ENCODE data around the gene MBNL2. TPM values are rescaled to one million over a fixed set of nuclear protein-coding genes. Genes with fewer than 3 reads are reported as not detected.

MBNL2 gene
- total RNA-seq, 1 experiment from 2014 or later: 17.8 TPM

DNA sequence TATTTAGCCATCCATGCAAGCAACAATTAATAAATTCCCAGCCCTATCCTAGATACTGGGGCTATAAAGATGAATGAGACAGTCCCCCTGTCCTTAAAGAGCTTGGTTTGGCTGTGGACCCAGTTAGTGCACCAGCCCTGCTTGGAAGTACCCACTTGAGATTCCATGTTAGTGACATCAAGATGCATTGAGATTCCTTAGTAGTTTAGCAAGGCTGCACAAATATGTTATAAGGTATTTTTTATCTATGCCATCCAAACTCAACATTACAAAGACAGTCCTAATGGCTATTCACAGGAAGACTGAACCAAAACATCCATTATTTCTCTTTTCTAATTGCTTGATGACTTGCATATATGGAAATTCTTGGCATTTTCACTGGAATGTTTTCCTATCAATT is 163.0 kb downstream of the MBNL2 start:
- ATAC-seq (no peak), DNase-seq (no peak)
- H2AFZ ChIP-seq (ENCODE audit: low read length): no peak overlapping the region
- no peaks in the 10 kb centered on the region for H3F3A ChIP-seq (ENCODE audit: low read length, unreplicated experiment)
- no peaks in the 10 kb centered on the region for H3K4me1 ChIP-seq (ENCODE audit: insufficient read depth, low read length)
- CTCF ChIA-PET: no interaction called here
- H3K36me3 ChIP-seq (ENCODE audit: low read depth, low read length): no peaks in the 10 kb centered on the region
- POLR2A ChIA-PET (ENCODE audit: unreplicated experiment): no interaction called here
- no peak for TF ChIP-seq CTCF (conservative IDR thresholded peaks at IDR 0.05; ENCODE audit: low read depth, low read length)
- TF ChIP-seq EZH2 (IDR thresholded peaks at IDR 0.05; ENCODE audit: low read length, unreplicated experiment): no peak
- TF ChIP-seq EZH2phosphoT487 (IDR thresholded peaks at IDR 0.05; ENCODE audit: borderline replicate concordance, low read length): no peak
- H3K79me2 ChIP-seq (ENCODE audit: low read length): no peaks in the 10 kb centered on the region
- intact Hi-C loops (cut with micrococcal nuclease): no loop called here
- no TSS peak for BruUV-seq (replicated peaks)
- no peaks in the 10 kb centered on the region for H3K9me2 ChIP-seq (replicated peaks; ENCODE audit: low read length)
- no peaks in the 10 kb centered on the region for H3K9me3 ChIP-seq (ENCODE audit: low read length)
- no peaks in the 10 kb centered on the region for H3K27me3 ChIP-seq (ENCODE audit: low read length)
- H3K27ac ChIP-seq (ENCODE audit: low read length): no peak overlapping the region
- no peak overlapping the region for H3K4me2 ChIP-seq (ENCODE audit: low read length)
- no peak overlapping the region for H3K4me3 ChIP-seq (ENCODE audit: low read length)
- H4K20me1 ChIP-seq (ENCODE audit: low read length): no peaks in the 10 kb centered on the region
- H3K9ac ChIP-seq (ENCODE audit: low read length): no peak overlapping the region

DNA sequence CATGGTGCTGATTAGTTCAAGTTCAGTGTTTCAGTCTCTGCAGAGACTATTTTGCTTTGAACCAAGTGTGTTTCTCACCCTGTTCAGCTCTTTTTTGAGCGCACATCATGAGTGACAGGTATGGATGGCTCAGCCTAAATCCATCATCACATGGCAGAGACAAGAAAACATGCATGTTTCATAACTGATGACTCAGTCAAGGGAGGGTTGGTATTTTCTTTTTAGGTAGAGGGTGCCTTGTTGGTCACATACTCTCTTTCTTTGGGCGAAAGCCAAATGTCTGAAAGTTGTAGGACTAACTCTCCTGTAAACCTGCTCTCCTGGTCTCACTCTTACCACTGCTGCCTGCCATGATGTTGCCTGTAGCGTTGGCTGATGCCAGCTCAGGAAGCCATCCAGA is 163.7 kb downstream of the MBNL2 start:
- H3K27me3 ChIP-seq (ENCODE audit: low read length): no peaks in the 10 kb centered on the region
- ChIA-PET CTCF (no interaction called here), POLR2A (ENCODE audit: unreplicated experiment) (no interaction called here)
- no TSS peak for BruUV-seq (replicated peaks)
- no peaks in the 10 kb centered on the region for H3K4me1 ChIP-seq (ENCODE audit: insufficient read depth, low read length)
- H3K36me3 ChIP-seq (ENCODE audit: low read depth, low read length): no peaks in the 10 kb centered on the region
- intact Hi-C loops (cut with micrococcal nuclease): no loop called here
- H3K9ac ChIP-seq (ENCODE audit: low read length): no peak overlapping the region
- H3K4me2 ChIP-seq (ENCODE audit: low read length): no peak overlapping the region
- TF ChIP-seq EZH2 (IDR thresholded peaks at IDR 0.05; ENCODE audit: low read length, unreplicated experiment): no peak
- TF ChIP-seq CTCF (conservative IDR thresholded peaks at IDR 0.05; ENCODE audit: low read depth, low read length): no peak
- TF ChIP-seq EZH2phosphoT487 (IDR thresholded peaks at IDR 0.05; ENCODE audit: borderline replicate concordance, low read length): no peak
- no peaks in the 10 kb centered on the region for H3K9me3 ChIP-seq (ENCODE audit: low read length)
- ATAC-seq (no peak), DNase-seq (peak; percentile 50)
- H3K27ac ChIP-seq (ENCODE audit: low read length): no peak overlapping the region
- H3F3A ChIP-seq (ENCODE audit: low read length, unreplicated experiment): no peaks in the 10 kb centered on the region
- no peaks in the 10 kb centered on the region for H3K79me2 ChIP-seq (ENCODE audit: low read length)
- no peaks in the 10 kb centered on the region for H4K20me1 ChIP-seq (ENCODE audit: low read length)
- no peak overlapping the region for H3K4me3 ChIP-seq (ENCODE audit: low read length)
- H3K9me2 ChIP-seq (replicated peaks; ENCODE audit: low read length): no peaks in the 10 kb centered on the region
- no peak overlapping the region for H2AFZ ChIP-seq (ENCODE audit: low read length)

GRCh38 chr13:97386801-97387484 is 164.8 kb downstream of the MBNL2 start:
- no peak overlapping the region for H3K9ac ChIP-seq (ENCODE audit: low read length)
- ChIA-PET CTCF (no interaction called here), POLR2A (ENCODE audit: unreplicated experiment) (no interaction called here)
- no peak overlapping the region for H2AFZ ChIP-seq (ENCODE audit: low read length)
- H3K4me1 ChIP-seq (ENCODE audit: insufficient read depth, low read length): no peaks in the 10 kb centered on the region
- no peaks in the 10 kb centered on the region for H4K20me1 ChIP-seq (ENCODE audit: low read length)
- H3K36me3 ChIP-seq (ENCODE audit: low read depth, low read length): no peaks in the 10 kb centered on the region
- H3F3A ChIP-seq (ENCODE audit: low read length, unreplicated experiment): no peaks in the 10 kb centered on the region
- no peak overlapping the region for H3K4me2 ChIP-seq (ENCODE audit: low read length)
- H3K9me3 ChIP-seq (ENCODE audit: low read length): no peaks in the 10 kb centered on the region
- no peak overlapping the region for H3K27ac ChIP-seq (ENCODE audit: low read length)
- TF ChIP-seq CTCF (conservative IDR thresholded peaks at IDR 0.05; ENCODE audit: low read depth, low read length) (no peak), EZH2 (IDR thresholded peaks at IDR 0.05; ENCODE audit: low read length, unreplicated experiment) (no peak), EZH2phosphoT487 (IDR thresholded peaks at IDR 0.05; ENCODE audit: borderline replicate concordance, low read length) (no peak)
- DNase-seq: no peak
- H3K4me3 ChIP-seq (ENCODE audit: low read length): no peak overlapping the region
- no TSS peak for BruUV-seq (replicated peaks)
- intact Hi-C loops (cut with micrococcal nuclease): no loop called here
- ATAC-seq: no peak
- no peaks in the 10 kb centered on the region for H3K27me3 ChIP-seq (ENCODE audit: low read length)
- no peaks in the 10 kb centered on the region for H3K9me2 ChIP-seq (replicated peaks; ENCODE audit: low read length)
- no peaks in the 10 kb centered on the region for H3K79me2 ChIP-seq (ENCODE audit: low read length)

Data from PC-3 (cell line).